Measurements from ENCODE around the gene SLC37A1. TPM values are rescaled to one million over a fixed set of nuclear protein-coding genes. Genes with fewer than 3 reads are reported as not detected.
"Not testable (repeated sequence)": the region's sequence is repeated elsewhere in the genome, so short reads cannot be mapped to it uniquely, and the experiment has no call there.

The SLC37A1 gene
- total RNA-seq, 1 experiment from 2014 or later = 4.9 TPM

GRCh38 chr21:42626171-42626570 is 112.5 kb downstream of the SLC37A1 start:
- no peak for DNase-seq (ENCODE audit: unreplicated experiment)
- H3K27ac Mint-ChIP-seq (ENCODE audit: low read depth, unreplicated experiment) = no peak overlapping the region
- intact Hi-C loops (cut with micrococcal nuclease) = no loop called here
- ChIA-PET CTCF (interaction anchor here (0.6 kb wide), 1 partner anchor 41 kb away, joined by 8 read pairs; no protein-coding TSS in a partner anchor), POLR2A (no interaction called here)
- H3K4me3 Mint-ChIP-seq (ENCODE audit: unreplicated experiment) = no peak overlapping the region
- H3K36me3 Mint-ChIP-seq (ENCODE audit: insufficient read depth, unreplicated experiment) = peaks cover 6% of the 10 kb centered on the region
- H3K4me1 Mint-ChIP-seq (ENCODE audit: insufficient read depth, unreplicated experiment) = no peaks in the 10 kb centered on the region
- H3K9me3 Mint-ChIP-seq (ENCODE audit: unreplicated experiment) = no peaks in the 10 kb centered on the region
- no peak for TF ChIP-seq CTCF (IDR thresholded peaks at IDR 0.05; ENCODE audit: unreplicated experiment)
- H3K27me3 Mint-ChIP-seq (ENCODE audit: insufficient read depth, unreplicated experiment) = peaks cover 31% of the 10 kb centered on the region
- BruUV-seq (replicated peaks) = no TSS peak

GRCh38 chr21:42627527-42628289 is 114.1 kb downstream of the SLC37A1 start:
- Mint-ChIP-seq H3K27ac (ENCODE audit: low read depth, unreplicated experiment) (no peak overlapping the region), H3K36me3 (ENCODE audit: insufficient read depth, unreplicated experiment) (no peaks in the 10 kb centered on the region), H3K27me3 (ENCODE audit: insufficient read depth, unreplicated experiment) (peaks cover 18% of the 10 kb centered on the region), H3K4me1 (ENCODE audit: insufficient read depth, unreplicated experiment) (no peaks in the 10 kb centered on the region), H3K4me3 (ENCODE audit: unreplicated experiment) (no peak overlapping the region), H3K9me3 (ENCODE audit: unreplicated experiment) (no peaks in the 10 kb centered on the region)
- intact Hi-C loops (cut with micrococcal nuclease) = no loop called here
- no peak for DNase-seq (ENCODE audit: unreplicated experiment)
- CTCF ChIA-PET = interaction anchor here (0.6 to 0.7 kb wide), 2 partner anchors 371 to 480 kb away, joined by 3 to 4 read pairs; no protein-coding TSS in a partner anchor
- TF ChIP-seq CTCF (IDR thresholded peaks at IDR 0.05; ENCODE audit: unreplicated experiment) = no peak
- POLR2A ChIA-PET = no interaction called here
- no TSS peak for BruUV-seq (replicated peaks)

GRCh38 chr21:42628466-42629061 is 114.9 kb downstream of the SLC37A1 start:
- intact Hi-C loops (cut with micrococcal nuclease); H3K36me3 Mint-ChIP-seq (ENCODE audit: insufficient read depth, unreplicated experiment); H3K9me3 Mint-ChIP-seq (ENCODE audit: unreplicated experiment); CTCF ChIA-PET; H3K4me3 Mint-ChIP-seq (ENCODE audit: unreplicated experiment); H3K4me1 Mint-ChIP-seq (ENCODE audit: insufficient read depth, unreplicated experiment); H3K27ac Mint-ChIP-seq (ENCODE audit: low read depth, unreplicated experiment); POLR2A ChIA-PET; DNase-seq (ENCODE audit: unreplicated experiment); BruUV-seq (replicated peaks): not testable (repeated sequence)
- peaks cover 14% of the 10 kb centered on the region for H3K27me3 Mint-ChIP-seq (ENCODE audit: insufficient read depth, unreplicated experiment)

- H3K4me3 Mint-ChIP-seq (ENCODE audit: unreplicated experiment) = no peak overlapping the region
- TF ChIP-seq CTCF (IDR thresholded peaks at IDR 0.05; ENCODE audit: unreplicated experiment) = no peak
These were observed 116.4 kb downstream of the SLC37A1 start for GRCh38 chr21:42629933-42630589.

More at GRCh38 chr21:42629933-42630589, 116.4 kb downstream of the SLC37A1 start:
- DNase-seq (ENCODE audit: unreplicated experiment) = no peak
- CTCF ChIA-PET = no interaction called here
- intact Hi-C loops (cut with micrococcal nuclease) = no loop called here
- Mint-ChIP-seq H3K27me3 (ENCODE audit: insufficient read depth, unreplicated experiment) (no peaks in the 10 kb centered on the region), H3K4me1 (ENCODE audit: insufficient read depth, unreplicated experiment) (no peaks in the 10 kb centered on the region), H3K27ac (ENCODE audit: low read depth, unreplicated experiment) (no peak overlapping the region), H3K9me3 (ENCODE audit: unreplicated experiment) (no peaks in the 10 kb centered on the region), H3K36me3 (ENCODE audit: insufficient read depth, unreplicated experiment) (no peaks in the 10 kb centered on the region)
- POLR2A ChIA-PET = no interaction called here
- no TSS peak for BruUV-seq (replicated peaks)

Data from MCF 10A (cell line).